ENCODE data around the gene PAX8. TPM values are rescaled to one million over a fixed set of nuclear protein-coding genes. Genes with fewer than 3 reads are reported as not detected.

PAX8 gene
- total RNA-seq, 1 experiment from 2014 or later = 3.1 TPM

GRCh38 chr2:113273027-113273551 is 5.6 kb downstream of the PAX8 start:
- peak; percentile 21 for DNase-seq (ENCODE audit: low spot score)
- H3K27me3 ChIP-seq (replicated peaks; ENCODE audit: insufficient read depth, low read depth, low read length, poor library complexity) = peaks cover 49% of the 10 kb centered on the region
- BruUV-seq (replicated peaks) = no TSS peak
- CTCF ChIA-PET = interaction anchor here (1.1 kb wide), 1 partner anchor 69 kb away, joined by 3 read pairs; no protein-coding TSS in a partner anchor
- intact Hi-C loops (cut with micrococcal nuclease; ENCODE audit: unreplicated experiment) = no loop called here
- H3K9me3 ChIP-seq (ENCODE audit: low read depth, low read length, poor library complexity, severe bottlenecking) = no peaks in the 10 kb centered on the region
- H3K36me3 ChIP-seq (ENCODE audit: insufficient read depth, low read length, poor library complexity, severe bottlenecking) = no peaks in the 10 kb centered on the region
- H3K27ac ChIP-seq (ENCODE audit: low read depth, low read length, poor library complexity, severe bottlenecking) = no peak overlapping the region
- POLR2A ChIA-PET (ENCODE audit: low non-redundant PET) = interaction anchor here (0.5 kb wide), 1 partner anchor 34 kb away, joined by 4 read pairs; no protein-coding TSS in a partner anchor
- H3K4me1 ChIP-seq (ENCODE audit: insufficient read depth, low read length, poor library complexity, severe bottlenecking) = no peaks in the 10 kb centered on the region
- no peak overlapping the region for H3K4me3 ChIP-seq (ENCODE audit: low read depth, low read length, poor library complexity, severe bottlenecking)
- TF ChIP-seq EZH2 (IDR thresholded peaks at IDR 0.05; ENCODE audit: borderline replicate concordance, low read depth, low read length, poor library complexity, severe bottlenecking) (no peak), CTCF (conservative IDR thresholded peaks at IDR 0.05; ENCODE audit: low read depth, low read length) (no peak)

- intact Hi-C loops (cut with micrococcal nuclease; ENCODE audit: unreplicated experiment) = no loop called here
- H3K4me3 ChIP-seq (ENCODE audit: low read depth, low read length, poor library complexity, severe bottlenecking) = no peak overlapping the region
- BruUV-seq (replicated peaks) = no TSS peak
Observed at GRCh38 chr2:113272477-113272876, 6.2 kb downstream of the PAX8 start.

GRCh38 chr2:113268621-113269360 is 9.9 kb downstream of the PAX8 start:
- Histone ChIP-seq H3K27ac (ENCODE audit: low read depth, low read length, poor library complexity, severe bottlenecking) (no peak overlapping the region), H3K9me3 (ENCODE audit: low read depth, low read length, poor library complexity, severe bottlenecking) (no peaks in the 10 kb centered on the region), H3K27me3 (replicated peaks; ENCODE audit: insufficient read depth, low read depth, low read length, poor library complexity) (peaks cover 12% of the 10 kb centered on the region), H3K36me3 (ENCODE audit: insufficient read depth, low read length, poor library complexity, severe bottlenecking) (peaks cover 2% of the 10 kb centered on the region), H3K4me1 (ENCODE audit: insufficient read depth, low read length, poor library complexity, severe bottlenecking) (no peaks in the 10 kb centered on the region), H3K4me3 (ENCODE audit: low read depth, low read length, poor library complexity, severe bottlenecking) (no peak overlapping the region)
- POLR2A ChIA-PET (ENCODE audit: low non-redundant PET) = no interaction called here
- no TSS peak for BruUV-seq (replicated peaks)
- no peak for DNase-seq (ENCODE audit: low spot score)
- CTCF ChIA-PET = no interaction called here
- no peak for TF ChIP-seq CTCF (conservative IDR thresholded peaks at IDR 0.05; ENCODE audit: low read depth, low read length)
- no peak for TF ChIP-seq EZH2 (IDR thresholded peaks at IDR 0.05; ENCODE audit: borderline replicate concordance, low read depth, low read length, poor library complexity, severe bottlenecking)
- intact Hi-C loops (cut with micrococcal nuclease; ENCODE audit: unreplicated experiment) = no loop called here

More at GRCh38 chr2:113272477-113272876, 6.2 kb downstream of the PAX8 start:
- POLR2A ChIA-PET (ENCODE audit: low non-redundant PET) = no interaction called here
- Histone ChIP-seq H3K36me3 (ENCODE audit: insufficient read depth, low read length, poor library complexity, severe bottlenecking) (no peaks in the 10 kb centered on the region), H3K4me1 (ENCODE audit: insufficient read depth, low read length, poor library complexity, severe bottlenecking) (no peaks in the 10 kb centered on the region), H3K27ac (ENCODE audit: low read depth, low read length, poor library complexity, severe bottlenecking) (no peak overlapping the region), H3K9me3 (ENCODE audit: low read depth, low read length, poor library complexity, severe bottlenecking) (no peaks in the 10 kb centered on the region), H3K27me3 (replicated peaks; ENCODE audit: insufficient read depth, low read depth, low read length, poor library complexity) (peaks cover 49% of the 10 kb centered on the region)
- DNase-seq (ENCODE audit: low spot score) = no peak
- CTCF ChIA-PET = interaction anchor here (1.1 kb wide), 1 partner anchor 69 kb away, joined by 3 read pairs; no protein-coding TSS in a partner anchor
- TF ChIP-seq EZH2 (IDR thresholded peaks at IDR 0.05; ENCODE audit: borderline replicate concordance, low read depth, low read length, poor library complexity, severe bottlenecking) = no peak
- no peak for TF ChIP-seq CTCF (conservative IDR thresholded peaks at IDR 0.05; ENCODE audit: low read depth, low read length)
